HepG2 (cell line): ENCODE data around the gene ERFL. TPM values are rescaled to one million over a fixed set of nuclear protein-coding genes. Genes with fewer than 3 reads are reported as not detected.
A peak's percentile ranks its signal among the peaks of the same experiment; 100 is the strongest.

Source experiments
- ATRX ChIP-seq: sonication (generic); formaldehyde crosslinking; IDR thresholded peaks from 2 replicates; pipeline ENCODE4 v1.4.0; 2020; ENCODE audit warnings: missing genetic modification reagents, borderline replicate concordance
- DR1 ChIP-seq: sonication (generic); formaldehyde crosslinking; IDR thresholded peaks from 2 replicates; pipeline ENCODE4 v1.8.0; 2021; ENCODE audit warnings: mild to moderate bottlenecking, missing genetic modification reagents, inconsistent platforms
- EZH2 ChIP-seq: conservative IDR thresholded peaks from 2 replicates; pipeline ENCODE4 v1.6.1; 2012; ENCODE audit warnings: mild to moderate bottlenecking, low read depth, low read length, moderate library complexity
- HNRNPK ChIP-seq: fragments of 200-400 bp; formaldehyde crosslinking; IDR thresholded peaks from 2 replicates; pipeline ENCODE4 v1.6.1; 2018; ENCODE audit warnings: low read length, low read depth, moderate library complexity, mild to moderate bottlenecking; ENCODE audit not compliant: poor library complexity, severe bottlenecking
- KMT2B ChIP-seq: IDR thresholded peaks from 2 replicates; pipeline ENCODE4 v1.6.1; 2016; ENCODE audit warnings: missing genetic modification reagents, missing compliant biosample characterization
- PAX8 ChIP-seq: sonication (generic); formaldehyde crosslinking; IDR thresholded peaks from 2 replicates; pipeline ENCODE4 v1.8.0; 2022; ENCODE audit warnings: mild to moderate bottlenecking, missing genetic modification reagents, borderline replicate concordance
- PCBP2 ChIP-seq: fragments of 200-400 bp; formaldehyde crosslinking; optimal IDR thresholded peaks from 2 replicates; pipeline ENCODE3; 2018; ENCODE audit warnings: low read length, low read depth; ENCODE audit not compliant: poor library complexity, severe bottlenecking
- RCOR2 ChIP-seq: IDR thresholded peaks from 2 replicates; pipeline ENCODE4 v1.6.1; 2016; ENCODE audit warnings: missing biosample characterization, missing genetic modification reagents
- ZNF382 ChIP-seq: sonication (generic); formaldehyde crosslinking; IDR thresholded peaks from 2 replicates; pipeline ENCODE4 v1.5.0; 2020; ENCODE audit warnings: missing genetic modification reagents, mild to moderate bottlenecking, borderline replicate concordance
- polyA plus RNA-seq, 8 experiments: library from polyadenylated mRNA; depleted of rRNA in 3 of 8; stranded (reverse) in 7 of 8; unstranded in 1 of 8; fragments of >200 nt; fragmentation: Illumina TruSeq in 4 of 8; extraction: Trizol in 4 of 8; gene quantifications; 2 replicates each; pipeline versions ENCODE4 v1.2.1 to v1.2.3, GENCODE V29; 2011 to 2016; ENCODE audit warnings: low read depth in 4 of 8, missing spikeins in 1 of 8, mixed read lengths in 1 of 8; ENCODE audit not compliant: insufficient read depth in 1 of 8
- total RNA-seq, 5 experiments: library from RNA; depleted of rRNA; stranded (reverse); fragments of >200 nt; fragmentation: Illumina TruSeq; extraction: Trizol; gene quantifications; 2 replicates each; pipeline ENCODE4 v1.2.3, GENCODE V29; 2016; ENCODE audit warnings: low read depth in 1 of 5
- TF ChIP-seq, protein P1 (sequence below): sonication (generic); formaldehyde crosslinking; IDR thresholded peaks from 2 replicates; pipeline ENCODE4 v1.5.0; 2020; ENCODE audit warnings: mild to moderate bottlenecking, missing genetic modification reagents, borderline replicate concordance
- TF ChIP-seq, protein P2 (sequence below): sonication (generic); formaldehyde crosslinking; IDR thresholded peaks from 2 replicates; pipeline ENCODE4 v1.4.0; 2020; ENCODE audit warnings: mild to moderate bottlenecking, missing genetic modification reagents

The ERFL gene
- total and polyA plus RNA-seq, 2 of the 13 experiments (the other 11 are each of a cell fraction or from before 2014, with no cell fraction given): not detected

DNA sequence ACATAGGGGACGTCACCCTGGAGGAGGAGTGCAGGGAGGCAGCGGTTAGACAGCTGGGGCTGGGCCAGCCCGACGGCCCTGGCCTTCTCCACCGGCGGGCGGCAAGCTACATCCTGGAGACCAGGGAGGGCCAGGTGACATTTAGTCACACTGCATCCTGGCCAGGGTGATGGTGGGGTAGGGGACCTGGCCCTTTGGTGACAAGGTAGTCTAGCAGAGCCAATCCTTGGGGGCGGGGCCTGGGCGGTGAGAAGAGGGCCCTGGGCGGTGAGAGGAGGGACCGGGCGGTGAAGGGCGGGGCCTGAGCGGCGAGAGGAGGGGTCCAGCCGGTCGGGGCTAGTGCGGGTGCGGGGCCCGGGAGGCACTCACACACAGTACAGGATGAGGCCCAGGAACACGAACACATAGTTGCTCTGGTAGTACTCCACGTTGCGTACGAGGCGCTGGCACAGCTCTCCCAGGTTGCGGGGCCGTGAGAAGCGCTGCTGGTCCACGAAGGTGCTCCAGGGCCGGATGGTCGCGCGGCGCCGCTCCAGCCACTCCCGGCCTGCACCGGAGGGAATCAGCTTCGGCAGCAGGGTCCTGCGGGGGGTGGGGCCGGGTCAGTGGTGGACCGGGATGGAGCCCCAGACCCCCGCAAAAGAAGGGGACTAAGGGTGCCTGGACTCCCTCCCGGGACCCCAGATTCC, 30.3 kb upstream of the ERFL start (continued):
- TF ChIP-seq, protein P1, sequence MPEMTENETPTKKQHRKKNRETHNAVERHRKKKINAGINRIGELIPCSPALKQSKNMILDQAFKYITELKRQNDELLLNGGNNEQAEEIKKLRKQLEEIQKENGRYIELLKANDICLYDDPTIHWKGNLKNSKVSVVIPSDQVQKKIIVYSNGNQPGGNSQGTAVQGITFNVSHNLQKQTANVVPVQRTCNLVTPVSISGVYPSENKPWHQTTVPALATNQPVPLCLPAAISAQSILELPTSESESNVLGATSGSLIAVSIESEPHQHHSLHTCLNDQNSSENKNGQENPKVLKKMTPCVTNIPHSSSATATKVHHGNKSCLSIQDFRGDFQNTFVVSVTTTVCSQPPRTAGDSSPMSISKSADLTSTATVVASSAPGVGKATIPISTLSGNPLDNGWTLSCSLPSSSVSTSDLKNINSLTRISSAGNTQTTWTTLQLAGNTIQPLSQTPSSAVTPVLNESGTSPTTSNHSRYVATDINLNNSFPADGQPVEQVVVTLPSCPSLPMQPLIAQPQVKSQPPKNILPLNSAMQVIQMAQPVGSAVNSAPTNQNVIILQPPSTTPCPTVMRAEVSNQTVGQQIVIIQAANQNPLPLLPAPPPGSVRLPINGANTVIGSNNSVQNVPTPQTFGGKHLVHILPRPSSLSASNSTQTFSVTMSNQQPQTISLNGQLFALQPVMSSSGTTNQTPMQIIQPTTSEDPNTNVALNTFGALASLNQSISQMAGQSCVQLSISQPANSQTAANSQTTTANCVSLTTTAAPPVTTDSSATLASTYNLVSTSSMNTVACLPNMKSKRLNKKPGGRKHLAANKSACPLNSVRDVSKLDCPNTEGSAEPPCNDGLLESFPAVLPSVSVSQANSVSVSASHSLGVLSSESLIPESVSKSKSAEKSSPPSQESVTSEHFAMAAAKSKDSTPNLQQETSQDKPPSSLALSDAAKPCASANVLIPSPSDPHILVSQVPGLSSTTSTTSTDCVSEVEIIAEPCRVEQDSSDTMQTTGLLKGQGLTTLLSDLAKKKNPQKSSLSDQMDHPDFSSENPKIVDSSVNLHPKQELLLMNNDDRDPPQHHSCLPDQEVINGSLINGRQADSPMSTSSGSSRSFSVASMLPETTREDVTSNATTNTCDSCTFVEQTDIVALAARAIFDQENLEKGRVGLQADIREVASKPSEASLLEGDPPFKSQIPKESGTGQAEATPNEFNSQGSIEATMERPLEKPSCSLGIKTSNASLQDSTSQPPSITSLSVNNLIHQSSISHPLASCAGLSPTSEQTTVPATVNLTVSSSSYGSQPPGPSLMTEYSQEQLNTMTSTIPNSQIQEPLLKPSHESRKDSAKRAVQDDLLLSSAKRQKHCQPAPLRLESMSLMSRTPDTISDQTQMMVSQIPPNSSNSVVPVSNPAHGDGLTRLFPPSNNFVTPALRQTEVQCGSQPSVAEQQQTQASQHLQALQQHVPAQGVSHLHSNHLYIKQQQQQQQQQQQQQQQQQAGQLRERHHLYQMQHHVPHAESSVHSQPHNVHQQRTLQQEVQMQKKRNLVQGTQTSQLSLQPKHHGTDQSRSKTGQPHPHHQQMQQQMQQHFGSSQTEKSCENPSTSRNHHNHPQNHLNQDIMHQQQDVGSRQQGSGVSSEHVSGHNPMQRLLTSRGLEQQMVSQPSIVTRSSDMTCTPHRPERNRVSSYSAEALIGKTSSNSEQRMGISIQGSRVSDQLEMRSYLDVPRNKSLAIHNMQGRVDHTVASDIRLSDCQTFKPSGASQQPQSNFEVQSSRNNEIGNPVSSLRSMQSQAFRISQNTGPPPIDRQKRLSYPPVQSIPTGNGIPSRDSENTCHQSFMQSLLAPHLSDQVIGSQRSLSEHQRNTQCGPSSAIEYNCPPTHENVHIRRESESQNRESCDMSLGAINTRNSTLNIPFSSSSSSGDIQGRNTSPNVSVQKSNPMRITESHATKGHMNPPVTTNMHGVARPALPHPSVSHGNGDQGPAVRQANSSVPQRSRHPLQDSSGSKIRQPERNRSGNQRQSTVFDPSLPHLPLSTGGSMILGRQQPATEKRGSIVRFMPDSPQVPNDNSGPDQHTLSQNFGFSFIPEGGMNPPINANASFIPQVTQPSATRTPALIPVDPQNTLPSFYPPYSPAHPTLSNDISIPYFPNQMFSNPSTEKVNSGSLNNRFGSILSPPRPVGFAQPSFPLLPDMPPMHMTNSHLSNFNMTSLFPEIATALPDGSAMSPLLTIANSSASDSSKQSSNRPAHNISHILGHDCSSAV (CRISPR knock-in tag): no peak
- no peak for TF ChIP-seq ATRX (CRISPR knock-in tag)
- no peak for TF ChIP-seq DR1 (CRISPR knock-in tag)
- TF ChIP-seq EZH2: no peak
- TF ChIP-seq ZNF382 (CRISPR knock-in tag): no peak
- no peak for TF ChIP-seq PAX8 (CRISPR knock-in tag)
- TF ChIP-seq, protein P2, sequence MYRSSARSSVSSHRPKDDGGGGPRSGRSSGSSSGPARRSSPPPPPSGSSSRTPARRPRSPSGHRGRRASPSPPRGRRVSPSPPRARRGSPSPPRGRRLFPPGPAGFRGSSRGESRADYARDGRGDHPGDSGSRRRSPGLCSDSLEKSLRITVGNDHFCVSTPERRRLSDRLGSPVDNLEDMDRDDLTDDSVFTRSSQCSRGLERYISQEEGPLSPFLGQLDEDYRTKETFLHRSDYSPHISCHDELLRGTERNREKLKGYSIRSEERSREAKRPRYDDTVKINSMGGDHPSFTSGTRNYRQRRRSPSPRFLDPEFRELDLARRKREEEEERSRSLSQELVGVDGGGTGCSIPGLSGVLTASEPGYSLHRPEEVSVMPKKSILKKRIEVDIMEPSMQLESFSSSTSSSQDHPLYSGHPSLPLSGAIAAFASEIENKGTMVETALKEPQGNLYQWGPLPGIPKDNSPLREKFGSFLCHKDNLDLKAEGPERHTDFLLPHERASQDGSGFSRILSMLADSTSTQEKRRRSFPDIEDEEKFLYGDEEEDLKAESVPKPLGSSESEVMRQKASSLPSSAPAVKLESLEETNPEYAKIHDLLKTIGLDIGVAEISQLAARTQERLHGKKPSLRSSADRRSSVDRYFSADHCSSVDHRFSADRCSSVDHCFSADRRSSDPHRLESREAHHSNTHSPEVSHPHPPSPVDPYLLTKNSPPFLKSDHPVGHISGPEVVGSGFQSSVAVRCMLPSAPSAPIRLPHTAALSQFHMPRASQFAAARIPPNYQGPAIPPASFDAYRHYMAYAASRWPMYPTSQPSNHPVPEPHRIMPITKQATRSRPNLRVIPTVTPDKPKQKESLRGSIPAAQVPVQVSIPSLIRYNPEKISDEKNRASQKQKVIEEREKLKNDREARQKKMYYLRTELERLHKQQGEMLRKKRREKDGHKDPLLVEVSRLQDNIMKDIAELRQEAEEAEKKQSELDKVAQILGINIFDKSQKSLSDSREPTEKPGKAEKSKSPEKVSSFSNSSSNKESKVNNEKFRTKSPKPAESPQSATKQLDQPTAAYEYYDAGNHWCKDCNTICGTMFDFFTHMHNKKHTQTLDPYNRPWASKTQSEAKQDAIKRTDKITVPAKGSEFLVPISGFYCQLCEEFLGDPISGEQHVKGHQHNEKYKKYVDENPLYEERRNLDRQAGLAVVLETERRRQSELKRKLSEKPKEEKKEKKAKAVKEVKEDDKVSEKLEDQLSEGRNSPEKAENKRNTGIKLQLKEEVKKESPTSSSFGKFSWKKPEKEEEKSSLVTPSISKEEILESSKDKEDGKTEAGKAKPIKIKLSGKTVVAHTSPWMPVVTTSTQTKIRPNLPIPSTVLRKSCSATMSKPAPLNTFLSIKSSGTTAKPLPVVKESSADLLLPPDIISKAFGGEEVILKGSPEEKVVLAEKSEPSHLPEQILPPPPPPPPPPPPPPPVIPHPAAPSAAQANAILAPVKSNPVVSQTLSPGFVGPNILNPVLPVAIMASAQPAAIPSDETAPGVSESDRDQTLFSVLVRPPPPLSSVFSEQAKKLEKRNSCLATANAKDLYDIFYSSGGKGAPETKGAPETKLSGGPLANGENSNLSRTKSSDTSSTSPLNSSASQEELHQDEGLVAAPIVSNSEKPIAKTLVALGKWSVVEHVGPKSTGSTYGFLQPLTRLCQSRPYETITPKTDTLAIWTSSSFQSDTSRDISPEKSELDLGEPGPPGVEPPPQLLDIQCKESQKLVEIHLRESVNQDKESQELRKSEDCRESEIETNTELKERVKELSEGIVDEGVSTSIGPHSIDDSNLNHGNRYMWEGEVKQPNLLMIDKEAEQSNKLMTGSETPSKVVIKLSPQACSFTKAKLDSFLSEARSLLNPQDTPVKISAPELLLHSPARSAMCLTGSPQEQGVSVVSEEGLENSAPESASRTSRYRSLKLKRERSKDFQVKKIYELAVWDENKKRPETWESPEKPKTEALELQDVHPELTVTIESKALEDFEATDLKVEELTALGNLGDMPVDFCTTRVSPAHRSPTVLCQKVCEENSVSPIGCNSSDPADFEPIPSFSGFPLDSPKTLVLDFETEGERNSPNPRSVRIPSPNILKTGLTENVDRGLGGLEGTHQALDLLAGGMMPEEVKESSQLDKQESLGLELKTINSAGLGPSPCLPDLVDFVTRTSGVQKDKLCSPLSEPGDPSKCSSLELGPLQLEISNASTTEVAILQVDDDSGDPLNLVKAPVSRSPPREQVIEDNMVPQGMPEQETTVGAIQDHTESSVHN: 0 out of 2 replicates have a peak, but pooled peaks have one; percentile 10
- TF ChIP-seq PCBP2: no peak
- TF ChIP-seq RCOR2 (CRISPR knock-in tag): no peak
- no peak for TF ChIP-seq HNRNPK
- TF ChIP-seq KMT2B (CRISPR knock-in tag): no peak
